ENCODE measurements around the gene HAT1.
"Not testable (repeated sequence)": the region's sequence is repeated elsewhere in the genome, so short reads cannot be mapped to it uniquely, and the experiment has no call there.

The HAT1 gene, protein sequence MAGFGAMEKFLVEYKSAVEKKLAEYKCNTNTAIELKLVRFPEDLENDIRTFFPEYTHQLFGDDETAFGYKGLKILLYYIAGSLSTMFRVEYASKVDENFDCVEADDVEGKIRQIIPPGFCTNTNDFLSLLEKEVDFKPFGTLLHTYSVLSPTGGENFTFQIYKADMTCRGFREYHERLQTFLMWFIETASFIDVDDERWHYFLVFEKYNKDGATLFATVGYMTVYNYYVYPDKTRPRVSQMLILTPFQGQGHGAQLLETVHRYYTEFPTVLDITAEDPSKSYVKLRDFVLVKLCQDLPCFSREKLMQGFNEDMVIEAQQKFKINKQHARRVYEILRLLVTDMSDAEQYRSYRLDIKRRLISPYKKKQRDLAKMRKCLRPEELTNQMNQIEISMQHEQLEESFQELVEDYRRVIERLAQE

DNA sequence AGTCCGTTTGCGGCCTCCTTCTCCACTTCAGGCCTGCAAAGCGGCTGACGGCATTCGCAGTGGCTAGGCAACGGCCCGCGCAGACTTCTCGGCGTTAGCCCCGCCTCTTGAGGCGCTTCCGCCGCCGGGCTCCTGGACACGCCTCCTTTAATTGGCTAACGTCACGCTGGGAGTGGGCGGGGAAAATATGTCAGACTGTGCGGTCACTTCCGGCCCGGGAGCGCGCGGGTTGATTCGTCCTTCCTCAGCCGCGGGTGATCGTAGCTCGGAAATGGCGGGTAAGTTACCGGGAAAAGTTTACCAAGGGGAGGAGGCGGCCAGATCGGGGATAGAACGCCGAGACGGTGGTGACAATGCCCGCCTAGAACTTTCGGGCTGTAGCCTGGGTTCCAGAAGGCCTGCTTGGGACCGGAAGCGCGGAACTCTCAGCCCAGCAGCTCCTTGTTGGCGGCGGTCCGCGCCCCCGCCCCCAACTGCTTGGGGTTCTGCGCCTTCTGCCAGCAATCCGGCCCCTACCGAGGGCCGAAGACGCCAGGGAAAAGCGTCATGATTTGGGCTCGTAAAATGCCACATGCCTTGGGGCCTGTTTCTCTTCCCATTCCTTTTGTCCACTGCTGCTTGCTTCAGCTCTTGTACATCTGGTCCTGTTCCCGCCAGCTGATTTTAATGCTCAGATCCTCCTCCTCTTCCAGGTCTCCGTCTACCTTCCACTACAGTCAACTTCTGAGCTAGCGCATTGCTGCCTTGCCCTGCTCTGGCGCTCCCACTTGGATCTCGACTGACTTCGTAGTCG is at the start of gene HAT1:
TSS of gene HAT1 (plus strand) at position 232 of the 793 bp plus-strand sequence. CDS start at position 272, 40 bp downstream.
- DNase-seq (ENCODE audit: insufficient read length, low spot score) = peak; percentile 85
- FAIRE-seq = peak; percentile 95

DNA sequence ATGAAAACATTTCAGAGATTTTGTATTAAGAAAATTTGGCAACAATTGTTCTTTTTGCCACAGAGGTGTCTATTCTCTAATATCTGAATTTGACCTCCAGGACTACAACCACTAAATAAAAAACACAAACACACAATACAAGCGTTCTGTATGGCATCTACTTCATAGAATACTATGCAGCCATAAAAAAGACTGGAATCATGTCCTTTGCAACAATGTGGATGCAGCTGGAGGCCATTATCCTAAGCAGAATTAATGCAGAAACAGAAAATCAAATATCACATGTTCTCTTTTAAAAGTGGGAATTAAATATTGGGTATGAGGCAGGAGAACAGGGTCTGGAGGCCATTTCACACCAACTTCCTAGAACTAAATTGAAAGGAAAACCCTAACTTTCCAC is 47.7 kb upstream of the HAT1 start:
- FAIRE-seq (no peak), DNase-seq (ENCODE audit: insufficient read length, low spot score) (no peak)

DNA sequence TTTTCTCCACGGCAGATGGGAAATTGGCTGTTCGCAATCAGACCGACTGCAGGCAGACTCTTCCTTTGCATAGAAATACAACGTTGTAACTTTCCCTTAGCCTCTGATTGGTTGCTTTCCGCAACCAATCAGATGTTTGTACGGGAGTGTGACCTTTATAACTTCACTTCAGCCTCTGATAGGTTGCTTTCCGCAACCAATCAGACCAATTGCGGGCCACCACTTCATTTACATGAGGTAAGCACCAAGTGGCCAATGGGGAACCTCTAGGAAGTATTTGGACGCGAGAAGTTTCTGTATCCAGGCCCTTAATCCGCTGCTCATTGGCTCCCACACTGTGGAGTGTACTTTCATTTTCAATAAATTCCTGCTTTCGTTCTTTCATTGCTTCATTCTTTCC is 47.3 kb upstream of the HAT1 start:
- DNase-seq (ENCODE audit: insufficient read length, low spot score) (no peak), FAIRE-seq (no peak)

DNA sequence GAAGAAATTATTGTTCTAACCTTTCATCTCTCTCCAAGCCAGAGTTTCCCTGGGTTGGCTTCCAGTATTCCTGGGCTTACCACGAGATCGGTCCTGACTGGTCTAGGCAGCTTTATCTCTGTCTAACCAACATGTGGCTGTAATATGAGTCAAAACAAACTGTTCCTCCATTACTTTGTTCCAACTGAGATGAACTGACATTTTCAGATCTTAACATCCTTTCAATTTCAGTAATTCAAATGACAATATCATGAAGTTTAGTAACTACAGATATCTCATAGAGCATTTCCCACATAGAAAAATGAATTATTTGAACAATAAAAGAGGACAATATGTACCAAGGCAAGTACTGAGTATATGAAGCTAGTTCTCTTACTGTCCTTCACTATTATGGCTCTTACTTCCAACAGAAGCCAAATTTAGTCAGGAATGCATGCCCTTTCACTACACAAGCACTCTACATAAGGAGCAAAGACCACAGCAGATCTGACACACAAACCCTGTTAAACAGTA is 43.7 kb upstream of the HAT1 start:
- FAIRE-seq = peak; percentile 26
- no peak for DNase-seq (ENCODE audit: insufficient read length, low spot score)

DNA sequence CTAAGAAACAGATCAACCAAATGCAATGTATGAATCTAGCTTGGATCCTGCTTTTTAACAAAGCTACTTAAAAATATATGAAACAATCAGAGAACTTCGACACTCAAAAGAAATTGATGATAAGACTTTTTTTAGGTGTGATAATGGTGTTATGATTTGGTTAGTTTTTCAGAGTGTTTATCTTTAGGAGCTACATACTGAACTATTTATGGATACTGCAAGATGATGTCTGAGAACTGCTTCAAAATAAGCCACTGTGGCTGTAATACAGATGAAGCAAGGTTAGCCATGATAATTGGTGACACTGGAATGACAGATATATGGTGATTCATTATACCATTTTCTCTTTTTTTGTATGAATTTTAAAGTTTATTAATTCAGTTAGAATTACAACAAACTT is 42.4 kb upstream of the HAT1 start:
- DNase-seq (ENCODE audit: insufficient read length, low spot score) (no peak), FAIRE-seq (no peak)

DNA sequence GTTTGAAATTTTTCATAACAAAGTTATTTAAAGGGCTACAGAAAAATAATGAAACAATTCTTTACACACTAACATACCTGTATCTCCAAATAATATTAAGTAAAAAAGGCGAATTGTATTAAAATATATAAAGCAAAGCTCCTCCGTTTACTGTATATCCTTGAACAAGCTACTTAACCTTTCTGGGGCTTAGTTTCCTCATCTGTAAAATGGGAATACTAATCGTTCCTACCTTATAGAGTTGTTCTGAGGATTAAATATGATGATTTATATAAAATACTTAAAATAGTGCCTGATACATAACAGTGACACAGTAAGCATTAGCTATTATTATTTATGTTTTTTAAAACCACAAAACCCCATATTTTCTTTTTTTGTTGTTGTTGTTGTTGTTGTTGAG is 41.5 kb upstream of the HAT1 start:
- no peak for FAIRE-seq

DNA sequence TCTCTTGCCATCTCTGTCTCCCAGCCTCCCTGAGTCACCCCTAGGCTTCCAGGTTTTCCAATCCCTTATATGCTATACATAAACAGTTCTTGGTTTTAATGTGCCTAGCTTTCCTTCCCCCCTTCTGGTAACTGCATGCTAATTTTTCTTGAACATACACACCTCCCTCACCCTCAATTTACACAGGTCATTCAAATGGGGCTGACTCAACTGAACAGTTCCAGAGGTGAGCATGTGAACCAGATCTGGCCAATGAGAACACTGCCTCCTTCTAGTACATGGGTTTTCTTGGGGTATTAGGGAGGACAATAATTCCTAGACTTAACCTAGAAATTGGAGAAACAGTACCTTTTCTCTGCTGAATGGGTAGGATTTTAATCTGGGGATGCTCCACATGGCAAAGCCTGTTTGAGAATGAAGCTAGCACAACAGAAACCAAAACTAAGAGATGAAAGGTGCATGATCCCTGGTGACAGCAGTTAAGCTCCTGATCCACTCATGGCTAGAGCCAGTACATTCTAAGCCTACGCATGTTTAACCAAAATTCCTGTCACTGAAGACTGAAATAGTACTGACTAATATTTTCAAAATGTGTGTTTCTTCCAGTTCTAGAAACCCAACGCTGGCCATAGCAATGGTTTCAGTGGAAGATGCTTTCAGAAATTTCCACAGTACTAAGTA is 40.0 kb upstream of the HAT1 start:
- FAIRE-seq (peak; percentile 83), DNase-seq (ENCODE audit: insufficient read length, low spot score) (no peak)

More for the DNA sequence above, 41.5 kb upstream of the HAT1 start:
- DNase-seq (ENCODE audit: insufficient read length, low spot score) = no peak

DNA sequence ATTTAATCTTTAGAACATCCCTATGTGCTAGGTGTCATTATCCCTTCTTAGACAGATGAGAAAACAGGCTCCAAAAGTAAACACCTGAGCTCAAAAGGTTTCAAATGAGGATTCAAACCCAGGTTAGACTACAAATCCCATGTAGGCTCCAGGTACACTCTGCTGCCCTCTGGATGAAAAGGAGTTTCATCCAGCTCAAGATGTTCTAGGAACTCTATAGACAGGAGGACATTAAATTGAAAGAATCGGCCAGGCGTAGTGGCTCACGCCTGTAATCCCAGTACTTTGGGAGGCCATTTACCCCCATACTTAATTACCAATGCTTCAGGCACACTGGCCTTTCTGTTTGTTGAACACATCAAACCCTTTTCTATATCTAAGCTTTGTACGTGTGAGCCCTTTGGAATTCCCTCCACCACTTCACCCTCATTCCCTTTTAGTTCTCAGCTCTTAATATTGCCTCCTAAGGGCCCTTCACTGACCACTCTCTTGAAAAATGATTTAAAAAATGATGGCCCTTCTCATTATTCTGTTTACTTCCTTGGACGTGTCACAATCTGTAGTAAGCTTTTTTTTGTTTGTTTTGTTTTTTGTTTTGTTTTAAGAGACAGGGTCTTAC is 38.9 kb upstream of the HAT1 start:
- FAIRE-seq (no peak), DNase-seq (ENCODE audit: insufficient read length, low spot score) (no peak)

DNA sequence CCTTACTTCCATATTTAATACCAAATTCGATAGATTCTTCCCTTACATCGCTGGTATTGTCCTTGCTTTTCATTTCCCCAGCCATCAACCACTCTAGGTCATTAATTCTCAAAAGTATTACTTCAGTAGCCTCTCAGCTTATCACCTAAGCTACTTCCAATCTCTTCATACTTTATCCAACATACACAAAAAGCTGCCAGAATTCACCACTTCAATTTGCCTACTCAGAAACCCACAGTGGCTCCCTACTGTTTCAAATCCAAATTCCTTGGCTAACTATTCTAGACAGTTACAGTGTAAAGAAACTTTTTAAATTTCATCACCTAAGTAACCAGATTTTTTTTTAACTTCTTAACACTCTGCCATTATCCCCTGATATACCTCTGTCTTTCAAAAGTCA is 32.9 kb upstream of the HAT1 start:
- no peak for DNase-seq (ENCODE audit: insufficient read length, low spot score)
- no peak for FAIRE-seq

DNA sequence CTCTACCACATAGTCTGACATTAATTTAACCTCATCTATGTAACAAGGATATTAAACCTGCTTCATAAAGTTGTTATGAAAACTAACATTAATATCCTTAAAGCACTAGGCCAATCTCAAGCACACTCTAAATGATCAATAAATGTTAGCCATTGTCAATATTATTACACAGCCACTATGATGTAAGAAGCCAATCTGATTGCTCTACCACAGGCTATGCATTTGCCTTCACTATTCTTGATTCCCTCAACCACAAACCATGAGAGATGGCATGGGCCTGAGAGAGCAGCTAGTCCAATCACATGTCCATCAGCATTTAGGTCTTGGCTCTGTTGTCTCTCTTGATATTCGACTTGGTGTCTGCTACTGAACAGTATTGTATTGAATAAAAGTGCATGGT is 32.5 kb upstream of the HAT1 start:
- FAIRE-seq (no peak), DNase-seq (ENCODE audit: insufficient read length, low spot score) (no peak)

DNA sequence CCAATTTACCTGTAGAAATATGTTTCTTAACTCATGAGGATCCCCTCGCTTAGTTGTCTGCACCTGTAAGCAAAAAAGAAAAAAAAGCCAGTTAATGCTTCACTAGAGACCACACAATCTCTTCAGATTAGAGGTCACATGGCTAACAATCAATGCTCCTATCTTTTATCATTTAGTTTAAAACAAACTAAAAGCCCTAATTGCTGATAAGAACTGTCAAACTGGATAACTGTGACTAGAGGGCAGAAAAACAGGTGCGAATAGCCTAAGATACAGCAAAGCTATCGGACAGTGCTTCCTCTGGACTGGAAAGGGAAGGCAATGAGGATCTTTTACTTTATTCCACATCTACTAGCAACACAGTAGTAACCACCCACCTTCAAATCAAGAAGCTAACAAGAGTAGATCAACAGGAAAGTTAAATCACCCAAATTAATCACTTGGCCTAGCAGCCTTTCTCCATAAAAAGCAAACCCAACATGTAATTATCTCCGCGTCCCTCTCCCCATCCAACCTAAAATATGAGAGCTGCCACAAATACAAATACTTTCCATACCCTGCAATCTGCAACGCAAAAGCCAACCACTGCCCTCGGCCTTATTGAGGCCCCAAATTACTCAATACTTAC is 29.0 kb upstream of the HAT1 start:
- FAIRE-seq (peak; percentile 52), DNase-seq (ENCODE audit: insufficient read length, low spot score) (no peak)

DNA sequence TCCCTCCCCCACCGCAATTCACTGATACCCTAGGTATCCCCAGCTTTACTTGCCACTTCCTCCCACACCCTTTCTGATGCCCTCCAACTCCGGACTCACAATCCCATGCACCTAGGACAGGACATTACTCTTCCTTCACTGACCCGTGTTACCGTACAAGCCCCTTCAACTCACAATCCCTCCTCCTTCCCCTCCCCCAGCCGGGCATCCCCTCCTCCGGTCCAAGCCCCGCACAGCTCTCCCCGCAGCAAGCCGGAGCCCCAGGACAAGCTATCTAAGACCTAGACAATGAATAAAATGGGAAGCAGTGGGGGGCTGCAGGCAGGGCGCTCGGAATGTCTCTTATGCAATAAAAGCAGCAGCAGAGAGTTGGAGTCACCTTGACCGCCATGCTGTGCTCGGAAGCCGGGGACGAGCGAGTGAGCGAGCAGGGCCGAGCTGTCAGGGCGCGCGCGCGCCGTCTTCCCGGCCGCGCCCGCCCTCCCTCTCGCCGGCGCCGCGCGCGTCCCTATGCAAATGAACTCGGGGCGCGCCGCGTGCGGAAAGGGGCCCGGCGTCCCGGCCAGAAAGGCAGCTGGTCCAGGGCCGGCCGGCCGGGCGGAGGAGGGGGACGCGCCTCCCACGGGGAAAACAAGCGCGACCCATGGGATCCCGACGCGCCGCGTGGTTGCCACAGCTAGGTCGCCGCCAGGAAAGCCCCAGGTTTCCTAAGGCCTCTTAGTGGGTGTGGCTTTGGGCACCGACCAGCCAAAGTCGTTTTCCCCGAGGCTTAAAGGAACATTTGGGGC is 28.2 kb upstream of the HAT1 start, which contains the start of gene SLC25A12:
TSS of gene SLC25A12 (minus strand) at position 421 of the 788 bp plus-strand sequence. CDS start at position 391, 30 bp downstream.
- peak; percentile 95 for DNase-seq (ENCODE audit: insufficient read length, low spot score)
- peak; percentile 72 for FAIRE-seq

DNA sequence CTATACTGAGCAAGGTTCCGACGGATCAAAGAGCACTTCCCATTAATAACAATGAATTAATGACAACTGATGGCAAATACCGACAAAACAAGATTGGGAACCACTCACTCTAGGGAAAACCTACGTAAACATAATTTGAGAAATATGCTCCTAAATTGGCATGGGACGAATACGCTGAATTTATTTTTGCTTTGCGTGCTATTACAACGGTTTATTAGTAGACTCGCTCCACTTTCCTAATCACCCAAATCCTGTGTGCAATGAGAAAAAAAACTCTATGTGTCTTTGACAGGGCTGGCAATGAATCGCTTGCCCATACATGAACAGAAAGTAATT is 27.7 kb upstream of the HAT1 start:
- no peak for DNase-seq (ENCODE audit: insufficient read length, low spot score)
- FAIRE-seq = no peak

DNA sequence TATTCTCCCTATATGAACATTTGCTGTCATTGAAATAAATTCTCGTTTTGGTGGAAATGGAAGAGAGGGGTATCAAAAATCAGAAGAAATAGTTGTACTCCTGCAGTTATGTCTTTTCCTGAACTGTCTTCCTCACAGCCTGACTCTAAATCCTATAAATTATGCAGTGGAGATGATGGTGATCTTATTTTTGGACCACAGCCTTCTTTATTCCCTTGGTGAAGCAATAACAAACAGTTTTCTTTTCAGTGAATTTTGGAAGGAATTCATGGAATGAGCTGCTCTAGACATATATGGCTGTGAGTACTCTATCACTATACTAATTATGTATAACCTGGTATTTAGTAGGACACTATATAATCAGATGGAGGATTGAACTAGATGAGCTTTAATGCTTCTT is 26.5 kb upstream of the HAT1 start:
- FAIRE-seq (no peak), DNase-seq (ENCODE audit: insufficient read length, low spot score) (no peak)

DNA sequence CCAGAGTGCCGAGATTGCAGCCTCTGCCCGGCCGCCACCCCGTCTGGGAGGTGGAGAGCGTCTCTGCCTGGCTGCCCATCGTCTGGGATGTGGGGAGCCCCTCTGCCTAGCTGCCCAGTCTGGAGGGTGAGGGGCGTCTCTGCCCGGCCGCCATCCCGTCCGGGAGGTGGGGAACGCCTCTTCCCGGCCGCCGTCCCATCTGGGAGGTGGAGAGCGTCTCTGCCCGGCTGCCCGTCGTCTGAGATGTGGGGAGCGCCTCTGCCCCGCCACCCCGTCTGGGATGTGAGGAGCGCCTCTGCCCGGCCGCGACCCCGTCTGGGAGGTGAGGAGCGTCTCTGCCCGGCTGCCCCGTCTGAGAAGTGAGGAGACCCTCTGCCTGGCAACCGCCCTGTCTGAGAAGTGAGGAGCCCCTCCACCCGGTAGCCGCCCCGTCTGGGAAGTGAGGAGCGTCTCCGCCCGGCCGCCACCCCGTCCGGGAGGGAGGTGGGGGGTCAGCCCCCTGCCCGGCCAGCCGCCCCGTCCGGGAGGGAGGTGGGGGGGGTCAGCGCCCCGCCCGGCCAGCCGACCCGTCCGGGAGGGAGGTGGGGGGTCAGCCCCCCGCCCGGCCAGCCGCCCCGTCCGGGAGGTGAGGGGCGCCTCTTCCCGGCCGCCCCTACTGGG is 22.5 kb upstream of the HAT1 start:
- not testable (repeated sequence) for DNase-seq (ENCODE audit: insufficient read length, low spot score); FAIRE-seq

DNA sequence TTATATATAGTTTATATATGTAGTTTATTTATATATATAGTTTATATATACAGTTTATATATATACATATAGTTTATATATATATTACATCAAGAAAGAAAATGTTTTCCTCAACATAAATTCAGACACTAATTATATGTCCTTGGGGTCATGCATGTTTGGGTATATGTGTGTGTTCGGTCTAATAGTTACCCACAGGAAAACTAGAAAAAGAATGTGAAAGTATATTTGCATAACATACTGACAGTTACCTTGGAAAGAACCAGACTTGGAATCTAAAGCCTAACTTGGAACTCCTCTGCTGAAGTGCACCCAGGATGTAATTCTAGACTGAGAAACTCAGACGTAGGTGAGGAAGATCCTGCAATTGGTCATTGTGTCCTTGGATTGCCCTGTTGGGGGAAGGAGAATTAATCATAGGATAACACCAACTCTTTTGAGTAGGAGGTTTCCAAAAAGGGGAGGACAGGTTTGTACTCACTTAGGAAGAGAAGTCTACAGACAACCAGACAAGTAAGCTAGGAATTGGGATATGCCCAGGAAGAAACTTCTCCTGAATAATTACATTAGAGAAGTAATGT is 19.3 kb upstream of the HAT1 start:
- peak; percentile 66 for FAIRE-seq

DNA sequence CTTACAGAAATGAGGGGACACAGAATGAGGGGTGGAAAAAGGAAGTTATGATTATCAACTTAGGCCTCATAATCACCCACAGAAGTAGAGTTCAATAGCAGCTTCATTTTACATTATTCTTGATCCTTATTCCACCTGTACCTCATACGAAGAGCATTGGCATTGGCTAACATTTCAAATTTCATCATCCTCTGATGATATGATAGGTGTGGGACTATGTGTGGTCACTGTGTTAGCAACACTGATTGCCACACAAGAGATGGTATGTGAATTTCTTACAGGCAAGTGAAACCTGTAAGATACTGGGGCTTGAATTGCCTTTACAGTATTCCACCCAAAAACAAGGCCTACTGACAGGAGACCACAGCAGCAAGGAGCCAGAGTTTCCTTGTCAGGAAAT is 14.0 kb upstream of the HAT1 start:
- DNase-seq (ENCODE audit: insufficient read length, low spot score) (no peak), FAIRE-seq (no peak)

More for the DNA sequence above, 19.3 kb upstream of the HAT1 start:
- DNase-seq (ENCODE audit: insufficient read length, low spot score) = no peak

DNA sequence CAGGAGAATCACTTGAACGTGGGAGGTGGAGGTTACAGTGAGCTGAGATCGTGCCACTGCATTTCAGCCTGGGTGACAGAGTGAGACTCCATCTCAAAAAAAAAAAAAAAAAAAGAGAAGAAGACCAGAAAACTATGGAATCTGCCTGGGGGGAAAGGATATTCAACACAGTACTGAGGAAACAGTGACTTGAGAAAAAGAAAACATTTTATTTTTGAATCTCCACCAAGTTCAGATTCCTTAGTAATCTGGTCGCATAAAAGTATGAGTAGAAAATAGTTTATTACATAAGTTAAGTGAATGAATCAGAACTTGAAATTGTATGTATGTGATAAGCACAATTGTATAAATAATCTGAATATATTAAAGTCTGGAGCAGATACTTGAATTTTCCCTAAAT is 13.0 kb upstream of the HAT1 start:
- no peak for DNase-seq (ENCODE audit: insufficient read length, low spot score)
- FAIRE-seq = no peak

DNA sequence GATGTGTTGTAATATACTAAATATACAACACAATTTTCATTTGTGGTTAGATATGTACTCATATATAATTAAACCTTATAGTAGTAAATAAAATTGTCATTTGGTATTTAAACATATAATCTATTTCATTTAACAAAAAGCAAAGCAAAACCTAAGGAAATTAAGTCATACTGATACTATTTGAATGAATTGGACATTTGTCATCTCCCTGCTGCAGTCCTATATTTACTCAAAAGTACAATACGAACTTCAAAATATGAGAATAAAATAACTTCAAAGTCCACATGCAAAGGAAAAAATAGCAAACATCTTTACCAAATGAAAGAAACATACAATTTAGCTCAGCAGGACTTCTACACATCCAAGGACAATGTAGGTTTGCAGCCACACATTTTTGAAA is 11.8 kb upstream of the HAT1 start:
- no peak for FAIRE-seq

More for the DNA sequence above, 11.8 kb upstream of the HAT1 start:
- no peak for DNase-seq (ENCODE audit: insufficient read length, low spot score)

Data from GM19239 (cell line).